ENCODE results near the gene FAM163A. TPM values are rescaled to one million over a fixed set of nuclear protein-coding genes. Genes with fewer than 3 reads are reported as not detected.

The FAM163A gene
- polyA plus RNA-seq, 3 donors, result not detected

DNA sequence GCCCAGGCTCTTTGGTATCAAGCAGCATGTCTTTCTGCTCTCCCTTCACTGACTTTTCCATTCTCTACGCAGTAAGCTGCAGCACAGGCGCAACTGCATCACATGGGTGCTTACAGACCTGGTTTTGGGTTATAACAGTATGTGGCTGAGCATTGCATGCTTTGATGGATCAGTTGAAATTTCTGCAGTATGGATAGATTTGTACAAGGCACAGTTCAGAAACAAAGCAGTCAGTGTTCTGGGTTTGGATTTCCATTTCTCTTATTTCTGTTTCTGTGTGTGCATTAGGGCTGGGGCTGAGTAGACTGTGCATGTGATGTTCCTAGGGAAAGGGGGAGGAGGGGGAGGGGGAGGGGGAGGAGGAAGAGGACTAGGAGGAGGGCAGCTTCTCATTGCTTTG is 4.5 kb downstream of the FAM163A start:
- intact Hi-C loops (cut with micrococcal nuclease), result no loop called here

DNA sequence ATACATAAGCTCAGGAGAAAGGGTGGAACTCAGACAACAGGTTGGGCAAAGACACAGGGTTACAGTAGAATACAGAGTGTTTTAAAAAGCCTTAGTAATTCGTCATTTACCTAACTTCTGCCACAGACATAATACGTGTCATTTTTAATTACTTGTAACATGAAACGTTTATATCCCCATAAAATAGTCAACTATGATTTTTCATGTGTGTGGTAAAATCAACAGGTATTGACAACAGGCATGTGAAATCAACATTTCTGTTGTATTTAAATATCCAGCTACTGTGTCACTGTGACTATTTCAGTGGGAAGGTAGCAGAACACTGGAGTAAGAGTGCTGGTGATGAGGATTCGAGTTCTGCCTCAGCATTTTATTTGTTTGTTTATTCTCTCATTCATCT is 5.7 kb downstream of the FAM163A start:
- no peaks in the 10 kb centered on the region for H4K20me1 ChIP-seq (ENCODE audit: insufficient read depth, low read length)
- H3K4me3 ChIP-seq (replicated peaks in 1 of 3; ENCODE audit: low read depth in 2 of 3, low read length in 3 of 3), result no peak overlapping the region
- H3K4me2 ChIP-seq (replicated peaks; ENCODE audit: extremely low read depth, low read length, poor library complexity, severe bottlenecking), result no peak overlapping the region
- TF ChIP-seq, protein P1, sequence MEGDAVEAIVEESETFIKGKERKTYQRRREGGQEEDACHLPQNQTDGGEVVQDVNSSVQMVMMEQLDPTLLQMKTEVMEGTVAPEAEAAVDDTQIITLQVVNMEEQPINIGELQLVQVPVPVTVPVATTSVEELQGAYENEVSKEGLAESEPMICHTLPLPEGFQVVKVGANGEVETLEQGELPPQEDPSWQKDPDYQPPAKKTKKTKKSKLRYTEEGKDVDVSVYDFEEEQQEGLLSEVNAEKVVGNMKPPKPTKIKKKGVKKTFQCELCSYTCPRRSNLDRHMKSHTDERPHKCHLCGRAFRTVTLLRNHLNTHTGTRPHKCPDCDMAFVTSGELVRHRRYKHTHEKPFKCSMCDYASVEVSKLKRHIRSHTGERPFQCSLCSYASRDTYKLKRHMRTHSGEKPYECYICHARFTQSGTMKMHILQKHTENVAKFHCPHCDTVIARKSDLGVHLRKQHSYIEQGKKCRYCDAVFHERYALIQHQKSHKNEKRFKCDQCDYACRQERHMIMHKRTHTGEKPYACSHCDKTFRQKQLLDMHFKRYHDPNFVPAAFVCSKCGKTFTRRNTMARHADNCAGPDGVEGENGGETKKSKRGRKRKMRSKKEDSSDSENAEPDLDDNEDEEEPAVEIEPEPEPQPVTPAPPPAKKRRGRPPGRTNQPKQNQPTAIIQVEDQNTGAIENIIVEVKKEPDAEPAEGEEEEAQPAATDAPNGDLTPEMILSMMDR (IDR thresholded peaks at IDR 0.05), result no peak
- no peak overlapping the region for H3K27ac Mint-ChIP-seq
- no peaks in the 10 kb centered on the region for H3K36me3 Mint-ChIP-seq
- H3K4me1 Mint-ChIP-seq, result peaks cover 3% of the 10 kb centered on the region
- H3K79me2 ChIP-seq (ENCODE audit: insufficient read depth, low read length), result no peaks in the 10 kb centered on the region
- peaks cover 3 to 8% of the 10 kb centered on the region in 2 donors for H3K4me1 ChIP-seq (ENCODE audit: control insufficient read depth in 1 of 2, insufficient read depth in 2 of 2, low read length in 2 of 2)
- H2AFZ ChIP-seq (ENCODE audit: insufficient read depth, low read depth, low read length, poor library complexity, severe bottlenecking), result no peak overlapping the region
- DNase-seq, result no peak
- peaks cover 30 to 31% of the 10 kb centered on the region in 2 donors for H3K27me3 ChIP-seq (ENCODE audit: control insufficient read depth in 2 of 2, insufficient read depth in 2 of 2, low read length in 2 of 2)
- H3K9ac ChIP-seq (ENCODE audit: insufficient read depth, low read length, poor library complexity, severe bottlenecking), result no peak overlapping the region
- no CpG with 5 or more reads among the region's 4 CpGs for WGBS (ENCODE audit: insufficient coverage)
- intact Hi-C loops (cut with micrococcal nuclease), result no loop called here
- H3K27me3 Mint-ChIP-seq (ENCODE audit: low read depth in 3 of 3), result peaks cover 34 to 62% (median 52%) of the 10 kb centered on the region in 3 donors
- H3K27ac ChIP-seq (ENCODE audit: low read depth in 1 of 2, low read length in 2 of 2), result no peak overlapping the region
- no peaks in the 10 kb centered on the region for H3K36me3 ChIP-seq (replicated peaks in 1 of 2; ENCODE audit: control insufficient read depth in 1 of 2, insufficient read depth in 2 of 2, low read length in 2 of 2)
- H3K9me3 ChIP-seq (replicated peaks in 1 of 2; ENCODE audit: control insufficient read depth in 1 of 2, insufficient read depth in 1 of 2, low read length in 2 of 2), result peaks cover 0 to 4% of the 10 kb centered on the region in 2 donors
- peak overlapping the region in 1 of 2 donors; percentile 40 for H3K4me3 Mint-ChIP-seq
- peaks cover 0 to 10% (median 5%) of the 10 kb centered on the region in 7 donors for H3K9me3 Mint-ChIP-seq

More for the DNA sequence above, 4.5 kb downstream of the FAM163A start:
- H2AFZ ChIP-seq (ENCODE audit: insufficient read depth, low read depth, low read length, poor library complexity, severe bottlenecking), result no peak overlapping the region
- no peak overlapping the region for H3K4me3 ChIP-seq (replicated peaks in 1 of 3; ENCODE audit: low read depth in 2 of 3, low read length in 3 of 3)
- Mint-ChIP-seq H3K4me3 (no peak overlapping the region), H3K9me3 (peaks cover 0 to 11% (median 6%) of the 10 kb centered on the region in 7 donors), H3K27ac (no peak overlapping the region), H3K4me1 (peaks cover 7% of the 10 kb centered on the region), H3K27me3 (ENCODE audit: low read depth in 3 of 3) (peaks cover 39 to 69% (median 54%) of the 10 kb centered on the region in 3 donors), H3K36me3 (no peaks in the 10 kb centered on the region)
- H3K4me2 ChIP-seq (replicated peaks; ENCODE audit: extremely low read depth, low read length, poor library complexity, severe bottlenecking), result no peak overlapping the region
- peaks cover 0 to 11% of the 10 kb centered on the region in 2 donors for H3K9me3 ChIP-seq (replicated peaks in 1 of 2; ENCODE audit: control insufficient read depth in 1 of 2, insufficient read depth in 1 of 2, low read length in 2 of 2)
- no peaks in the 10 kb centered on the region for H3K79me2 ChIP-seq (ENCODE audit: insufficient read depth, low read length)
- H3K27ac ChIP-seq (ENCODE audit: low read depth in 1 of 2, low read length in 2 of 2), result no peak overlapping the region
- WGBS (ENCODE audit: insufficient coverage), result 88% methylated on average over 1 of the region's 2 CpGs
- DNase-seq, result no peak
- H3K4me1 ChIP-seq (ENCODE audit: control insufficient read depth in 1 of 2, insufficient read depth in 2 of 2, low read length in 2 of 2), result peaks cover 7 to 18% of the 10 kb centered on the region in 2 donors
- no peak overlapping the region for H3K9ac ChIP-seq (ENCODE audit: insufficient read depth, low read length, poor library complexity, severe bottlenecking)
- H3K27me3 ChIP-seq (ENCODE audit: control insufficient read depth in 2 of 2, insufficient read depth in 2 of 2, low read length in 2 of 2), result peaks cover 39 to 41% of the 10 kb centered on the region in 2 donors
- TF ChIP-seq, protein P1 (IDR thresholded peaks at IDR 0.05), result no peak
- no peaks in the 10 kb centered on the region for H4K20me1 ChIP-seq (ENCODE audit: insufficient read depth, low read length)
- H3K36me3 ChIP-seq (replicated peaks in 1 of 2; ENCODE audit: control insufficient read depth in 1 of 2, insufficient read depth in 2 of 2, low read length in 2 of 2), result no peaks in the 10 kb centered on the region
